ENCODE data around the gene CRISP1.

DNA sequence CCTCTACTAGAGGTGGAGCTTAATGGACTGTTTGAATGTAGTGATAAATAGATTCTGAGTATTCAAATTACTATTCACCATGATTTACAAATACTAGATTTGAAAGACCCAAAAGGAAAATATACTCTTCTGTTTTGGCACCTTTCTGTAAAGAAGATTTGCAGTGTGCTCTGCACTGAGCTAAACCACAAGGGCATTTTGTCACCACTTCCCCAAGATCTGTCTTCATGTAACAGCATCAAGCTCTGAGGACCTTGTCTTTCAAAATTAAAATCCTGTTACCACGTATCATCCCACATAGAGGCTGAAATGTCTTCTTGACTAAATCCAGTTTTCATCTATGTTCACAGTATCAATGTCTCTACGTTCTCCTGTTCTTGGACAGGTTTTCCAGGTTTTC is 76.0 kb downstream of the CRISP1 start:
- TF ChIP-seq, protein P1, sequence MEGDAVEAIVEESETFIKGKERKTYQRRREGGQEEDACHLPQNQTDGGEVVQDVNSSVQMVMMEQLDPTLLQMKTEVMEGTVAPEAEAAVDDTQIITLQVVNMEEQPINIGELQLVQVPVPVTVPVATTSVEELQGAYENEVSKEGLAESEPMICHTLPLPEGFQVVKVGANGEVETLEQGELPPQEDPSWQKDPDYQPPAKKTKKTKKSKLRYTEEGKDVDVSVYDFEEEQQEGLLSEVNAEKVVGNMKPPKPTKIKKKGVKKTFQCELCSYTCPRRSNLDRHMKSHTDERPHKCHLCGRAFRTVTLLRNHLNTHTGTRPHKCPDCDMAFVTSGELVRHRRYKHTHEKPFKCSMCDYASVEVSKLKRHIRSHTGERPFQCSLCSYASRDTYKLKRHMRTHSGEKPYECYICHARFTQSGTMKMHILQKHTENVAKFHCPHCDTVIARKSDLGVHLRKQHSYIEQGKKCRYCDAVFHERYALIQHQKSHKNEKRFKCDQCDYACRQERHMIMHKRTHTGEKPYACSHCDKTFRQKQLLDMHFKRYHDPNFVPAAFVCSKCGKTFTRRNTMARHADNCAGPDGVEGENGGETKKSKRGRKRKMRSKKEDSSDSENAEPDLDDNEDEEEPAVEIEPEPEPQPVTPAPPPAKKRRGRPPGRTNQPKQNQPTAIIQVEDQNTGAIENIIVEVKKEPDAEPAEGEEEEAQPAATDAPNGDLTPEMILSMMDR (IDR thresholded peaks at IDR 0.05), result no peak
- TF ChIP-seq POLR2A (IDR thresholded peaks at IDR 0.05), result no peak

Data from sigmoid colon (tissue), 3 donors.